Measurements from ENCODE around the gene BATF.

The BATF gene

GRCh38 chr14:75531660-75532317 lies 9.5 kb downstream of the BATF start:
- no peak for DNase-seq (ENCODE audit: low read depth in 2 of 2)

- no peak for DNase-seq (ENCODE audit: low read depth in 2 of 2)
These were observed 11.7 kb downstream of the BATF start for GRCh38 chr14:75533791-75534555.

GRCh38 chr14:75535164-75535898 lies 13.1 kb downstream of the BATF start:
- DNase-seq (ENCODE audit: low read depth in 2 of 2) = no peak

GRCh38 chr14:75537071-75537470 lies 14.8 kb downstream of the BATF start:
- DNase-seq (ENCODE audit: low read depth in 2 of 2) = no peak

GRCh38 chr14:75539162-75539560 lies 16.9 kb downstream of the BATF start:
- DNase-seq (ENCODE audit: low read depth in 2 of 2) = no peak

- no peak for DNase-seq (ENCODE audit: low read depth in 2 of 2)
These were observed 17.6 kb downstream of the BATF start for GRCh38 chr14:75539561-75540478.

GRCh38 chr14:75540479-75540851 lies 18.2 kb downstream of the BATF start:
- DNase-seq (ENCODE audit: low read depth in 2 of 2) = no peak

- DNase-seq (ENCODE audit: low read depth in 2 of 2) = peak; percentile 73 to 83
These were observed 20.4 kb downstream of the BATF start for GRCh38 chr14:75542588-75543091.

GRCh38 chr14:75543253-75543652 lies 21.0 kb downstream of the BATF start:
- no peak for DNase-seq (ENCODE audit: low read depth in 2 of 2)

GRCh38 chr14:75543786-75544185 lies 21.5 kb downstream of the BATF start:
- DNase-seq (ENCODE audit: low read depth in 2 of 2) = no peak

- DNase-seq (ENCODE audit: low read depth in 2 of 2) = no peak
These were observed 23.6 kb downstream of the BATF start for GRCh38 chr14:75545907-75546306.

GRCh38 chr14:75547552-75548250 lies 25.4 kb downstream of the BATF start:
- no peak for DNase-seq (ENCODE audit: low read depth in 2 of 2)

- DNase-seq (ENCODE audit: low read depth in 2 of 2) = no peak
These were observed 26.3 kb downstream of the BATF start for GRCh38 chr14:75548544-75548943.

- no peak for DNase-seq (ENCODE audit: low read depth in 2 of 2)
These were observed 26.9 kb downstream of the BATF start for GRCh38 chr14:75549169-75549568.

- no peak for DNase-seq (ENCODE audit: low read depth in 2 of 2)
These were observed 28.8 kb downstream of the BATF start for GRCh38 chr14:75551021-75551420.

- DNase-seq (ENCODE audit: low read depth in 2 of 2) = no peak
These were observed 30.9 kb downstream of the BATF start for GRCh38 chr14:75553157-75553556.

GRCh38 chr14:75553761-75554364 lies 31.6 kb downstream of the BATF start:
- no peak for DNase-seq (ENCODE audit: low read depth in 2 of 2)

GRCh38 chr14:75554482-75554881 lies 32.2 kb downstream of the BATF start:
- no peak for DNase-seq (ENCODE audit: low read depth in 2 of 2)

GRCh38 chr14:75558440-75558839 lies 36.2 kb downstream of the BATF start:
- DNase-seq (ENCODE audit: low read depth in 2 of 2) = no peak

GRCh38 chr14:75559045-75559444 lies 36.8 kb downstream of the BATF start:
- no peak for DNase-seq (ENCODE audit: low read depth in 2 of 2)
